GM19328 (cell line): ENCODE data around the gene FN3KRP.

Experiments
- ATAC-seq: cut with Tn5 transposase; IDR thresholded peaks from one replicate; pipeline ENCODE4 v1.9.1; 2021; ENCODE audit warnings: mild to moderate bottlenecking, moderate library complexity; ENCODE audit not compliant: unreplicated experiment

FN3KRP gene

GRCh38 chr17:82703935-82704865 lies 12.3 kb upstream of the FN3KRP start:
- ATAC-seq: no peak

- ATAC-seq: no peak
These were observed 11.6 kb upstream of the FN3KRP start for GRCh38 chr17:82704886-82705285.

GRCh38 chr17:82705756-82706155 lies 10.8 kb upstream of the FN3KRP start:
- ATAC-seq: no peak

GRCh38 chr17:82709024-82709675 lies 7.4 kb upstream of the FN3KRP start:
- ATAC-seq: no peak

GRCh38 chr17:82709676-82710498 lies 6.6 kb upstream of the FN3KRP start:
- no peak for ATAC-seq

GRCh38 chr17:82710499-82711232 lies 5.8 kb upstream of the FN3KRP start:
- no peak for ATAC-seq

GRCh38 chr17:82713071-82713723 lies 3.3 kb upstream of the FN3KRP start:
- no peak for ATAC-seq

- no peak for ATAC-seq
These were observed 2.6 kb downstream of the FN3KRP start for GRCh38 chr17:82718986-82719685.

- ATAC-seq: no peak
These were observed 3.7 kb downstream of the FN3KRP start for GRCh38 chr17:82720204-82720603.

- no peak for ATAC-seq
These were observed 6.0 kb downstream of the FN3KRP start for GRCh38 chr17:82722341-82723013.

GRCh38 chr17:82723169-82723807 lies 6.8 kb downstream of the FN3KRP start:
- ATAC-seq: no peak

GRCh38 chr17:82726427-82726826 lies 9.9 kb downstream of the FN3KRP start:
- no peak for ATAC-seq

GRCh38 chr17:82729479-82730260 lies 13.2 kb downstream of the FN3KRP start:
- no peak for ATAC-seq

- ATAC-seq: no peak
These were observed 15.7 kb downstream of the FN3KRP start for GRCh38 chr17:82732118-82732743.

GRCh38 chr17:82734987-82735866 lies 18.7 kb downstream of the FN3KRP start, which contains the start of gene FN3K:
Gene FN3K, plus strand, starts transcription at chr17:82735615. Its CDS starts 22 bp downstream, at chr17:82735637.
- no peak for ATAC-seq

- no peak for ATAC-seq
These were observed 20.1 kb downstream of the FN3KRP start for GRCh38 chr17:82736511-82737185.
